Epithelial cell of esophagus (primary cell): ENCODE measurements around the gene MACROH2A1.
A peak's percentile ranks its signal among the peaks of the same experiment; 100 is the strongest.

Source experiments
- DNase-seq: peaks from one replicate; pipeline ENCODE4 v3.0.0; 2010; ENCODE audit warnings: low read depth
- H3K4me3 ChIP-seq: 2 replicates; pipeline ENCODE4 v1.5.1; 2011; ENCODE audit warnings: mild to moderate bottlenecking, low read length, control low read depth
- CTCF ChIP-seq: IDR thresholded peaks from 2 replicates; pipeline ENCODE4 v1.5.1; 2011; ENCODE audit warnings: low read depth, mild to moderate bottlenecking, low read length, control low read depth, inconsistent platforms; ENCODE audit not compliant: insufficient read depth; ENCODE audit errors: missing control alignments

The MACROH2A1 gene

GRCh38 chr5:135440916-135441315 is 41.9 kb upstream of the MACROH2A1 start:
- no peak overlapping the region for H3K4me3 ChIP-seq
- no peak for DNase-seq
- TF ChIP-seq CTCF: no peak

- no peak overlapping the region for H3K4me3 ChIP-seq
- no peak for TF ChIP-seq CTCF
- DNase-seq: no peak
Measured at GRCh38 chr5:135439231-135440205, 40.5 kb upstream of the MACROH2A1 start.

DNA sequence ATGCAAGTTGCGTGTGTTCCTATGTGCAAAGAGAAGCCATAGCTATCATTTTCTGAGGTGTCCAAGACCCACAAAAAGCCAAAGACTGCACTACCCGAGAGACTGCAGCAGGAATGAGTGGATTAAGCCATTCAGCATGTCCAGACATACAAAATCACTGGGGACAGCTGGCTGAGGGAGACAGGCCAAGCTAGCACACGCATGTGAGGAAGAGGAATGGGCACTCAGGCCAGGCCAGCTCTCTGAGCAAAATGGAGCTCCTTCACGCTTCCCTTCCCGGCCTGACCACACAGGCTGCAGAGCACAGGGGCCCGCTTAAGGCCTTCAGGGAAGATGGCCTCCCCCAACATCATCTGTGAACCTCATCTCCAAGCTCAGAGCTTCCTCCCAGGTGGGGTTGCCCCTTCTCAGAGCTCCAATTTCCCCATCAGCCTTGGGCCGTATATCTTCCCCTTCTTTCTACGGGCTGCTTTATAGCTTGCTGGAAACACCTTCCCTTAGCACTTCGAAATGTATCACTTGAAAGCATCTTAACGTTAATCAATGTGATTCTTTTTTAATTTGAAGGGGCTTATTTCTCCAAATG is 39.7 kb upstream of the MACROH2A1 start:
- DNase-seq: no peak
- no peak overlapping the region for H3K4me3 ChIP-seq
- TF ChIP-seq CTCF: no peak

GRCh38 chr5:135437796-135438560 is 38.9 kb upstream of the MACROH2A1 start:
- TF ChIP-seq CTCF: no peak
- DNase-seq: peak; percentile 60
- H3K4me3 ChIP-seq: no peak overlapping the region

GRCh38 chr5:135437422-135437795 is 38.4 kb upstream of the MACROH2A1 start:
- DNase-seq: no peak
- TF ChIP-seq CTCF: no peak
- H3K4me3 ChIP-seq: no peak overlapping the region

DNA sequence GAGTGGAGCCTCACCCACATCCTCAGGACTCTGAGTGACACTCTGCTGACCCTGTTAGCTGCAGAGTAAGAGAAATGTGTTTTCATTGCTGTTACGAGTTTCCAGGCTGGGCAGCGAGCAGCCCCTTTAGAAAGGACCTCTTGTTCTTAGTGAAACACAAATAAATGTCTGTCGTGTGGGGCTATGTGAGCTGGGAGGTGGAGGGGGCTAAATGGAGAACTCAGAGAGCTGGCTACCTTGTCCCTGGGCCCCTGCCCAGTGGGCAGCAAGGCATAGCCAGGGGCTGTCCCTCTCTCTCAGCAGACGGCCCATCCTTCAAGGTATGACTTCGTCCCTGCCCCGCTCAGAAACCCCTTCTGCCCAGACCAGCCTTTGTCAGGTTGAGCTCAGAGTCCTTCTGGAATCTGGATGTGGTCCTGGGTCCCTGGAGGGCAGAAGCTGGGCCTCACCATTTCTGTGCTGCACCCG is 38.0 kb upstream of the MACROH2A1 start:
- no peak for DNase-seq
- H3K4me3 ChIP-seq: no peak overlapping the region
- TF ChIP-seq CTCF: no peak
